OCI-LY1 (cell line): ENCODE data around the gene DDX24.

Experiments used
- H2AFZ ChIP-seq: fragments of 200-600 bp; sonication (generic), shearing (Covaris generic); 2 replicates; pipeline ENCODE4 v1.6.0; 2014; ENCODE audit warnings: antibody characterized with exemption, mild to moderate bottlenecking, low read length
- H3F3A ChIP-seq: fragments of 200-600 bp; sonication (generic), shearing (Covaris generic); 2 replicates; pipeline ENCODE4 v1.6.0; 2014; ENCODE audit warnings: mild to moderate bottlenecking, antibody characterized with exemption, low read length, moderate library complexity; ENCODE audit not compliant: insufficient read depth
- H3K27ac ChIP-seq: fragments of 200-600 bp; sonication (generic); 2 replicates; pipeline ENCODE4 v1.5.1; 2014; ENCODE audit warnings: low read length, mixed run types, mild to moderate bottlenecking, low read depth; ENCODE audit not compliant: poor library complexity, severe bottlenecking
- H3K27me3 ChIP-seq: fragments of 200-600 bp; sonication (generic); 2 replicates; pipeline ENCODE4 v1.6.0; 2014; ENCODE audit warnings: antibody characterized with exemption, mild to moderate bottlenecking, low read length, moderate library complexity; ENCODE audit not compliant: insufficient read depth
- H3K36me3 ChIP-seq: fragments of 200-600 bp; sonication (generic); 2 replicates; pipeline ENCODE4 v1.6.1; 2014; ENCODE audit warnings: mild to moderate bottlenecking, antibody characterized with exemption, low read length, moderate library complexity, mixed read lengths; ENCODE audit not compliant: insufficient read depth
- H3K4me1 ChIP-seq: fragments of 200-600 bp; sonication (generic); 2 replicates; pipeline ENCODE4 v1.5.1; 2014; ENCODE audit warnings: mild to moderate bottlenecking, low read length, moderate library complexity; ENCODE audit not compliant: insufficient read depth, severe bottlenecking
- H3K4me2 ChIP-seq: fragments of 200-600 bp; sonication (generic), shearing (Covaris generic); 2 replicates; pipeline ENCODE4 v1.6.1; 2014; ENCODE audit warnings: low read length
- H3K4me3 ChIP-seq: fragments of 200-600 bp; sonication (generic); 2 replicates; pipeline ENCODE4 v1.5.1; 2014; ENCODE audit warnings: low read length, low read depth, mild to moderate bottlenecking, mixed read lengths; ENCODE audit not compliant: poor library complexity, severe bottlenecking
- H3K79me2 ChIP-seq: fragments of 200-600 bp; shearing (Covaris generic); 2 replicates; pipeline ENCODE4 v1.6.1; 2016; ENCODE audit warnings: mixed run types, low read length, mixed read lengths; ENCODE audit not compliant: insufficient read depth
- H3K9ac ChIP-seq: fragments of 200-600 bp; sonication (generic), shearing (Covaris generic); 2 replicates; pipeline ENCODE4 v1.6.1; 2014; ENCODE audit warnings: mild to moderate bottlenecking, low read length, mixed read lengths
- H3K9me2 ChIP-seq: fragments of 200-600 bp; sonication (generic), shearing (Covaris generic); 2 replicates; pipeline ENCODE4 v1.6.1; 2014; ENCODE audit warnings: low read depth, mild to moderate bottlenecking, low read length, mixed read lengths
- H3K9me3 ChIP-seq: fragments of 200-600 bp; shearing (Covaris generic); 2 replicates; pipeline ENCODE4 v1.6.1; 2014; ENCODE audit warnings: low read length, mixed read lengths
- H4K20me1 ChIP-seq: fragments of 200-600 bp; sonication (generic), shearing (Covaris generic); 2 replicates; pipeline ENCODE4 v1.6.0; 2016; ENCODE audit warnings: mild to moderate bottlenecking, low read length; ENCODE audit not compliant: insufficient read depth
- CTCF ChIP-seq: fragments of 200-600 bp; sonication (generic), shearing (Covaris generic); IDR thresholded peaks from 2 replicates; pipeline ENCODE4 v1.5.1; 2017; ENCODE audit warnings: mild to moderate bottlenecking, antibody characterized with exemption, low read length, moderate library complexity, mixed read lengths
- EZH2 ChIP-seq: fragments of 200-600 bp; sonication (generic), shearing (Covaris generic); IDR thresholded peaks from 2 replicates; pipeline ENCODE4 v1.8.0; 2017; ENCODE audit warnings: borderline replicate concordance, mixed run types, mild to moderate bottlenecking, antibody characterized with exemption, low read length, moderate library complexity, mixed read lengths

Gene DDX24

GRCh38 chr14:94020267-94020666 is 60.7 kb downstream of the DDX24 start:
- H3K9ac ChIP-seq, result no peak overlapping the region
- no peaks in the 10 kb centered on the region for H3K36me3 ChIP-seq
- no peaks in the 10 kb centered on the region for H3K9me2 ChIP-seq
- H3K79me2 ChIP-seq, result no peaks in the 10 kb centered on the region
- no peaks in the 10 kb centered on the region for H3F3A ChIP-seq
- TF ChIP-seq EZH2 (no peak), CTCF (no peak)
- H3K4me1 ChIP-seq, result no peaks in the 10 kb centered on the region
- H3K4me2 ChIP-seq, result no peak overlapping the region
- H4K20me1 ChIP-seq, result no peaks in the 10 kb centered on the region
- H3K9me3 ChIP-seq, result no peaks in the 10 kb centered on the region
- H3K27me3 ChIP-seq, result peaks cover 12% of the 10 kb centered on the region
- H3K27ac ChIP-seq, result no peak overlapping the region
- H2AFZ ChIP-seq, result no peak overlapping the region
- no peak overlapping the region for H3K4me3 ChIP-seq

GRCh38 chr14:94019329-94019728 is 61.7 kb downstream of the DDX24 start:
- Histone ChIP-seq H3K4me1 (no peaks in the 10 kb centered on the region), H3K4me3 (no peak overlapping the region), H4K20me1 (no peaks in the 10 kb centered on the region), H3K4me2 (no peak overlapping the region), H3K36me3 (no peaks in the 10 kb centered on the region), H3K27me3 (peaks cover 12% of the 10 kb centered on the region), H3K27ac (no peak overlapping the region), H3K9me2 (no peaks in the 10 kb centered on the region), H2AFZ (no peak overlapping the region), H3K9ac (no peak overlapping the region), H3K9me3 (no peaks in the 10 kb centered on the region), H3F3A (no peaks in the 10 kb centered on the region), H3K79me2 (no peaks in the 10 kb centered on the region)
- no peak for TF ChIP-seq CTCF
- TF ChIP-seq EZH2, result no peak

- Histone ChIP-seq H4K20me1 (no peaks in the 10 kb centered on the region), H3K36me3 (no peaks in the 10 kb centered on the region), H3K4me3 (no peak overlapping the region), H3F3A (no peaks in the 10 kb centered on the region), H3K27ac (no peak overlapping the region), H3K27me3 (peaks cover 15% of the 10 kb centered on the region), H3K79me2 (no peaks in the 10 kb centered on the region), H2AFZ (no peak overlapping the region), H3K9ac (no peak overlapping the region), H3K4me2 (no peak overlapping the region), H3K9me2 (no peaks in the 10 kb centered on the region), H3K9me3 (no peaks in the 10 kb centered on the region), H3K4me1 (no peaks in the 10 kb centered on the region)
- TF ChIP-seq EZH2 (no peak), CTCF (no peak)
Observed at GRCh38 chr14:94018308-94018707, 62.7 kb downstream of the DDX24 start.
